Measurements from ENCODE around the gene CELF2. TPM values are rescaled to one million over a fixed set of nuclear protein-coding genes. Genes with fewer than 3 reads are reported as not detected.

The CELF2 gene
- total RNA-seq, 1 donor from 2014 or later, result 89.2 TPM

DNA sequence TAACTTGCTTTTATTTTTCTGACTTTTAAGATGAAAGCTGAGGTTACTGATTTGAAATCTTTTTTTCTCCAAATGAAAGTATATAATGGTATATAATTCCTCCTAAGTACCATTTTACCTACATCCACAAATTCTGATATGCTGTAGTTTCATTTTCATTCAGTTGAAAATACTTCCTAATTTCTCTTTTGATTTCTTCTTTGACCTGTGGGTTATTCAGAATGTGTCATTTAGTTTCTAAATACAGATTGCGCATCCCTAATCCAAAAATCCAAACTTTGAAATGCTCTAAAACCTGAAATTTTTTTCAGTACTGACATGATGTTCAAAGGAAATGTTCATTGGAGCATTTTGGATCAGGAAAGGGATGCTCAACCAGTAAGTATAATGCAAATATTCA is 168.7 kb downstream of the CELF2 start:
- no peak for TF ChIP-seq CTCF (IDR thresholded peaks at IDR 0.05)
- Mint-ChIP-seq H3K4me1 (peaks cover 87% of the 10 kb centered on the region), H3K9me3 (peaks cover 6% of the 10 kb centered on the region), H3K36me3 (ENCODE audit: low read depth) (peaks cover 90% of the 10 kb centered on the region), H3K27me3 (no peaks in the 10 kb centered on the region), H3K4me3 (no peak overlapping the region), H3K27ac (peak overlapping the region; percentile 14)
- ChIA-PET POLR2A (interaction anchor here (0.6 to 0.7 kb wide), 2 partner anchors 10 to 28 kb away, joined by 6 to 7 read pairs; no protein-coding TSS in a partner anchor), CTCF (no interaction called here)
- DNase-seq (no peak), ATAC-seq (ENCODE audit: low read depth) (no peak)
- intact Hi-C loops (cut with micrococcal nuclease), result loop anchor here (1.0 kb wide), 1 partner anchor 8 kb away; no protein-coding TSS in a partner anchor

DNA sequence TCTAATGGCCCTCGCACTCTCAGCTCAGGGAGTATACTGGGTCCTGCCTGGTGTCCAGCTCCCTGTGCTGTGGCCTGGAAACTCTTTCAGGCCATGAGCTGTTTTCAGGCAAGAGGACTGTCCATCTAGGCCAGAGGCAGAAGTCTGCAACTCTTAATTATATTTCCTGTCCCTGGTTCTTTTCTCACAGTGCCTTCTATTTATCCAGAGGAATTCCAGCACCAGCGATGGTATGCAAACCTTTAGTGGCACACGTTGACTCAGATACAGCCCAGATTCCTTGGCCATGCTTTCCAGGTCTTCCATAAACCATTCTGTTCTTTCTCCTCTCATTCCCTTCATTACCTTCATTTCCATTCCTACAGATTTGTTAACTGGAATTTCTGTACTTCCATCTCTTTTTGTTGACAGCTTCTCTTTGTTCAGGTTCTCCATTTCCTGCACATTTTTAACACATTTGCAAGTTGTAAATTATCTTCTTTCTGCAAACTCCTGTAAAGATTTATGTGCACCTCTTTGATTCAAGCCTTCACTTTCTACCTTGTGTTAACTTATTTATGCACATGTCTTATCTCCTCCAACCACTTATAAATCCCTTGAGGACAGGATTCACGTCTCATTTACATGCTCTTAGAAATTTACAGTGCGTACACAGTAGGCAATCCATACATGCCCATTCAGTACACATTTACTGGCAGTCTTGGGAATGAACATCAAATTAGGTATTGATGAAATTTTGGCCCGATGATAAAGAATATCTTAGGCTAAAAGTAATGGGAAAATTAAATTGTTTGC is 172.1 kb downstream of the CELF2 start:
- POLR2A ChIA-PET, result interaction anchor here (0.7 kb wide), 1 partner anchor 41 kb away, joined by 9 read pairs; no protein-coding TSS in a partner anchor
- peaks cover 87% of the 10 kb centered on the region for H3K36me3 Mint-ChIP-seq (ENCODE audit: low read depth)

GRCh38 chr10:11191190-11191589 is 173.5 kb downstream of the CELF2 start:
- no peak for DNase-seq
- POLR2A ChIA-PET, result interaction anchor here (1.2 kb wide), 1 partner anchor 15 kb away, joined by 3 read pairs; no protein-coding TSS in a partner anchor
- peak overlapping the region; percentile 37 for H3K27ac Mint-ChIP-seq
- no peak overlapping the region for H3K4me3 Mint-ChIP-seq
- peaks cover 82% of the 10 kb centered on the region for H3K36me3 Mint-ChIP-seq (ENCODE audit: low read depth)
- no peak for ATAC-seq (ENCODE audit: low read depth)
- H3K27me3 Mint-ChIP-seq, result no peaks in the 10 kb centered on the region
- CTCF ChIA-PET, result no interaction called here
- peaks cover 91% of the 10 kb centered on the region for H3K4me1 Mint-ChIP-seq
- peaks cover 2% of the 10 kb centered on the region for H3K9me3 Mint-ChIP-seq
- intact Hi-C loops (cut with micrococcal nuclease), result no loop called here
- TF ChIP-seq CTCF (IDR thresholded peaks at IDR 0.05), result no peak

More for the DNA sequence above, 172.1 kb downstream of the CELF2 start:
- DNase-seq (no peak), ATAC-seq (ENCODE audit: low read depth) (no peak)
- Mint-ChIP-seq H3K4me1 (peaks cover 86% of the 10 kb centered on the region), H3K9me3 (peaks cover 6% of the 10 kb centered on the region), H3K4me3 (no peak overlapping the region), H3K27me3 (no peaks in the 10 kb centered on the region), H3K27ac (peak overlapping the region; percentile 54)
- CTCF ChIA-PET, result no interaction called here
- intact Hi-C loops (cut with micrococcal nuclease), result no loop called here
- TF ChIP-seq CTCF (IDR thresholded peaks at IDR 0.05), result no peak

DNA sequence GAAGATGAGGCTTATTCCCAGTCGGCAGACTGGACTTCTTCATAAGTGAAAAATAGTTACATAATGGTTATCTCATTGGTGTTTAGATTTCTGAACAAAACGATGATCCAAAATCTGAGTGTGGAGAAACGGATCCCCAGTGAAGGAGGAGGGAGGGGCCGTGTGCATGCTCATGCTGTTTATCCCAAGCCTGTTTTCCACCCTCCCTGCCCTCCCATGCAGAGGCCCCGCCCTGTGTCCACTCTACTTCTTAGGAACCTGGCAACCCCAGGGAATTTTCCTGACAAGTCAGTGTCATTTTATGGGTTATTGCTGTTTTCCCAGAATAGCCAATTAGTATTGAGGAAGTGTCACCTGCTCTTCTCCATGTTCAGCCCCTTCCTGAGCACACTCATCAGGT is 174.0 kb downstream of the CELF2 start:
- Mint-ChIP-seq H3K36me3 (ENCODE audit: low read depth) (peaks cover 77% of the 10 kb centered on the region), H3K27ac (peak overlapping the region; percentile 37), H3K4me3 (no peak overlapping the region), H3K4me1 (peaks cover 91% of the 10 kb centered on the region), H3K9me3 (peaks cover 2% of the 10 kb centered on the region), H3K27me3 (no peaks in the 10 kb centered on the region)
- intact Hi-C loops (cut with micrococcal nuclease), result no loop called here
- DNase-seq (no peak), ATAC-seq (ENCODE audit: low read depth) (no peak)
- ChIA-PET POLR2A (interaction anchor here (1.2 kb wide), 1 partner anchor 15 kb away, joined by 3 read pairs; no protein-coding TSS in a partner anchor), CTCF (no interaction called here)
- no peak for TF ChIP-seq CTCF (IDR thresholded peaks at IDR 0.05)

DNA sequence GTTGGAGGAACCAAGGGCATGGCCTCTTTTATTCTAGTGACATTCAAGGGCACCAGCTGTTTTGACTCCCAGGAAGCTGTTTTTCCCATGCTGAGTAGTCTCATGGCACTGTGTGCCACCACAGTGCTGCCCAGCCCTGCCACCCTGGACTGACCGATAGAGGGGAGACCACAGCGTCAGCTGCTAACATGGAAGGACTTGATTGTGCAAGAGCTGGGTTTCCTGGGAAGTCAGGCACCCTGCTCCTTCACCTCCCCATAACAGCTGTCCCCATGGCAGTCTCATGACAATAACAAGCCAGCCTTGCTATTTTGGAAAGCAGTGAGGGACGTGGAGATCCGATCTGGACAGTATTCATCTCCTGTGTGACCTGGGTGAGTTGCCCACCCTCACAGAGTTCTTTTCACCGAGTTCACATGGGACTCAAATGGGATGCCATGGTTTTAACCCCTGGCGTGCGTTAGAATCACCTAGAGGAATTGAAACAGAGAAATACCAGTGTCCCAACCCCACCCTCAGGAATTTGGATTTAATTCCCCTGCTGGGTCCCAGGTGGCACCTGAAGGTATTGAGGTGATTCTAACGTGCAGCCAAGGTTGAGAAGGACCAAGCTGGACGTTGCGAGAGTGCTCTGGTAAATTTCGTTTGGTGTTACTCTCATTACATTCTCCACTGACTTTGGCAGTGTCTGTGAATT is 174.8 kb downstream of the CELF2 start:
- ChIA-PET POLR2A (interaction anchor here (1.2 kb wide), 1 partner anchor 16 kb away, joined by 3 read pairs; no protein-coding TSS in a partner anchor), CTCF (interaction anchor here (1.1 kb wide), 1 partner anchor 34 kb away, joined by 3 read pairs; no protein-coding TSS in a partner anchor)
- no peak overlapping the region for H3K4me3 Mint-ChIP-seq
- no peaks in the 10 kb centered on the region for H3K27me3 Mint-ChIP-seq
- ATAC-seq (ENCODE audit: low read depth) (no peak), DNase-seq (no peak)
- peaks cover 74% of the 10 kb centered on the region for H3K36me3 Mint-ChIP-seq (ENCODE audit: low read depth)
- H3K27ac Mint-ChIP-seq, result peak overlapping the region; percentile 37
- no peak for TF ChIP-seq CTCF (IDR thresholded peaks at IDR 0.05)
- peaks cover 91% of the 10 kb centered on the region for H3K4me1 Mint-ChIP-seq
- peaks cover 2% of the 10 kb centered on the region for H3K9me3 Mint-ChIP-seq
- intact Hi-C loops (cut with micrococcal nuclease), result no loop called here
